ENCODE results near the gene IMPG2.

DNA sequence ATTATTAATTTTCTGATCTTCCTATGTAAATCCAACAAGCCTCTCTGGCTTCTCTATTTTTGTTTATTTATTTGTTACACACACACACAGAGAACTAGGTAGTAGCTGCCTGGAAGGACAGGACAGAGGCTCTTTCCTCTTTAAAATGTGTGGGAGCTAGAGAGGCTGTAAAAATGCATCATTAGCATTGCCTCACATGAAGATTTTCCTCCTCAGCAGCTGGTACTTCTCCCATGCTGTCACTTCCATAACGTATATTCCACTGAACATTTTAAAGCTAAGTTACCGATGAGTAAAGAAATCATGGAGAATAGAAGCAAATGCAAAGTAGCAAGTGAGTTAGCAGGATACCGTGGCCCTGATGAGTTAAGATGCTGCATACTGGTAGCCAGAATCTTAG, 63.9 kb downstream of the IMPG2 start:
- TF ChIP-seq, protein P1, sequence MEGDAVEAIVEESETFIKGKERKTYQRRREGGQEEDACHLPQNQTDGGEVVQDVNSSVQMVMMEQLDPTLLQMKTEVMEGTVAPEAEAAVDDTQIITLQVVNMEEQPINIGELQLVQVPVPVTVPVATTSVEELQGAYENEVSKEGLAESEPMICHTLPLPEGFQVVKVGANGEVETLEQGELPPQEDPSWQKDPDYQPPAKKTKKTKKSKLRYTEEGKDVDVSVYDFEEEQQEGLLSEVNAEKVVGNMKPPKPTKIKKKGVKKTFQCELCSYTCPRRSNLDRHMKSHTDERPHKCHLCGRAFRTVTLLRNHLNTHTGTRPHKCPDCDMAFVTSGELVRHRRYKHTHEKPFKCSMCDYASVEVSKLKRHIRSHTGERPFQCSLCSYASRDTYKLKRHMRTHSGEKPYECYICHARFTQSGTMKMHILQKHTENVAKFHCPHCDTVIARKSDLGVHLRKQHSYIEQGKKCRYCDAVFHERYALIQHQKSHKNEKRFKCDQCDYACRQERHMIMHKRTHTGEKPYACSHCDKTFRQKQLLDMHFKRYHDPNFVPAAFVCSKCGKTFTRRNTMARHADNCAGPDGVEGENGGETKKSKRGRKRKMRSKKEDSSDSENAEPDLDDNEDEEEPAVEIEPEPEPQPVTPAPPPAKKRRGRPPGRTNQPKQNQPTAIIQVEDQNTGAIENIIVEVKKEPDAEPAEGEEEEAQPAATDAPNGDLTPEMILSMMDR (IDR thresholded peaks at IDR 0.05) = no peak
- TF ChIP-seq POLR2A (IDR thresholded peaks at IDR 0.05) = no peak

Data from uterus (tissue), 2 donors.